Measurements from ENCODE around the gene MORN2.

MORN2 gene

GRCh38 chr2:38875576-38876367 lies at the start of gene MORN2, which contains the start of gene DHX57:
TSS of gene MORN2 (plus strand) at chr2:38875976.
TSS of gene DHX57 (minus strand) at chr2:38875934. CDS start at chr2:38868405, 7,529 bp downstream.
- peak; percentile 88 for DNase-seq

- peak; percentile 5 for DNase-seq
Measured at GRCh38 chr2:38827539-38828145, 48.1 kb upstream of the MORN2 start.

- no peak for DNase-seq
Measured at GRCh38 chr2:38828460-38828859, 47.3 kb upstream of the MORN2 start.

- no peak for DNase-seq
Measured at GRCh38 chr2:38829971-38830370, 45.8 kb upstream of the MORN2 start.

GRCh38 chr2:38830526-38831159 lies 45.1 kb upstream of the MORN2 start:
- no peak for DNase-seq

- DNase-seq: no peak
Measured at GRCh38 chr2:38835015-38835601, 40.7 kb upstream of the MORN2 start.

- no peak for DNase-seq
Measured at GRCh38 chr2:38835990-38836389, 39.8 kb upstream of the MORN2 start.

GRCh38 chr2:38836791-38837190 lies 39.0 kb upstream of the MORN2 start:
- peak; percentile 8 for DNase-seq

- DNase-seq: no peak
Measured at GRCh38 chr2:38850045-38850444, 25.7 kb upstream of the MORN2 start.

- DNase-seq: no peak
Measured at GRCh38 chr2:38856165-38856564, 19.6 kb upstream of the MORN2 start.

- no peak for DNase-seq
Measured at GRCh38 chr2:38862476-38862875, 13.3 kb upstream of the MORN2 start.

GRCh38 chr2:38863061-38863695 lies 12.6 kb upstream of the MORN2 start:
- DNase-seq: no peak

GRCh38 chr2:38866773-38867443 lies 8.9 kb upstream of the MORN2 start:
- DNase-seq: no peak

GRCh38 chr2:38871432-38871831 lies 4.3 kb upstream of the MORN2 start:
- no peak for DNase-seq

GRCh38 chr2:38873763-38874162 lies 2.0 kb upstream of the MORN2 start:
- DNase-seq: no peak

GRCh38 chr2:38875227-38875575 lies 575 bp upstream of the MORN2 start:
- DNase-seq: no peak

GRCh38 chr2:38876407-38876806 lies 631 bp downstream of the MORN2 start:
- DNase-seq: no peak

GRCh38 chr2:38886063-38886462 lies 10.3 kb downstream of the MORN2 start:
- no peak for DNase-seq

- DNase-seq: no peak
Measured at GRCh38 chr2:38887347-38887746, 11.6 kb downstream of the MORN2 start.

GRCh38 chr2:38887902-38888554 lies 12.3 kb downstream of the MORN2 start:
- DNase-seq: no peak

GRCh38 chr2:38889045-38889444 lies 13.3 kb downstream of the MORN2 start:
- DNase-seq: no peak

- DNase-seq: no peak
Measured at GRCh38 chr2:38889575-38889974, 13.8 kb downstream of the MORN2 start, which contains the start of gene ARHGEF33. TSS of gene ARHGEF33 (plus strand) at chr2:38889875. CDS start at chr2:38919448, 29,573 bp downstream.

Measured in activated CD4-positive, alpha-beta T cell treated with anti-CD3 and anti-CD28 coated beads for 48 hours (primary cell).